ENCODE data around the gene CSF1. TPM values are rescaled to one million over a fixed set of nuclear protein-coding genes. Genes with fewer than 3 reads are reported as not detected.

The CSF1 gene
- total RNA-seq, 1 donor = 53.9 TPM

DNA sequence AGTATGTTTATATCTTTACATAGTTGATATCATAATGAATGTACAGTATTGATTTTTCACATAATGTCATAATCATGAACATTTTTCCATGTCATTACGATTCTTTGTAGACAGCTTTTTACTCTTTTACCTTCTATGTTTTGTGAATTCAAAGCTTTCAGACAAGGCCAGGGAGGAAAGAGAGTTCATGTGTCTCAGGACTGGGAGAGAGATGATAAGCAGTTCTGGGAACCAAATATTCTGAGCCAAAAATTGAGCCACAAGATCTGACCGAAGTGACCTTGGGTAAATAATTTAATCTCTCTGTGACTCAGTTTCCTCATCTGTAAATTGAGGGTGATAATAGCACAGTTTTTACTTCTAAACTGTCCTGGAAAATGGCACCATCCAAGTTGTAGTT is 31.8 kb downstream of the CSF1 start:
- Histone ChIP-seq H3K27me3 (ENCODE audit: insufficient read depth, low read length) (no peaks in the 10 kb centered on the region), H3K4me3 (ENCODE audit: insufficient read depth, low read length) (no peak overlapping the region), H3K27ac (ENCODE audit: low read depth, low read length) (no peak overlapping the region), H3K79me2 (ENCODE audit: insufficient read depth, low read length) (no peaks in the 10 kb centered on the region), H2AFZ (ENCODE audit: low read length) (no peak overlapping the region), H3K36me3 (ENCODE audit: insufficient read depth, low read length) (no peaks in the 10 kb centered on the region), H3K4me2 (ENCODE audit: insufficient read depth, low read length) (no peak overlapping the region), H3K9me3 (ENCODE audit: low read depth, low read length) (no peaks in the 10 kb centered on the region), H4K20me1 (ENCODE audit: insufficient read depth, low read length) (no peaks in the 10 kb centered on the region), H3K4me1 (ENCODE audit: insufficient read depth, low read length) (no peaks in the 10 kb centered on the region)
- DNase-seq (ENCODE audit: insufficient read length, low spot score, missing footprints) = no peak
- TF ChIP-seq, protein P1, sequence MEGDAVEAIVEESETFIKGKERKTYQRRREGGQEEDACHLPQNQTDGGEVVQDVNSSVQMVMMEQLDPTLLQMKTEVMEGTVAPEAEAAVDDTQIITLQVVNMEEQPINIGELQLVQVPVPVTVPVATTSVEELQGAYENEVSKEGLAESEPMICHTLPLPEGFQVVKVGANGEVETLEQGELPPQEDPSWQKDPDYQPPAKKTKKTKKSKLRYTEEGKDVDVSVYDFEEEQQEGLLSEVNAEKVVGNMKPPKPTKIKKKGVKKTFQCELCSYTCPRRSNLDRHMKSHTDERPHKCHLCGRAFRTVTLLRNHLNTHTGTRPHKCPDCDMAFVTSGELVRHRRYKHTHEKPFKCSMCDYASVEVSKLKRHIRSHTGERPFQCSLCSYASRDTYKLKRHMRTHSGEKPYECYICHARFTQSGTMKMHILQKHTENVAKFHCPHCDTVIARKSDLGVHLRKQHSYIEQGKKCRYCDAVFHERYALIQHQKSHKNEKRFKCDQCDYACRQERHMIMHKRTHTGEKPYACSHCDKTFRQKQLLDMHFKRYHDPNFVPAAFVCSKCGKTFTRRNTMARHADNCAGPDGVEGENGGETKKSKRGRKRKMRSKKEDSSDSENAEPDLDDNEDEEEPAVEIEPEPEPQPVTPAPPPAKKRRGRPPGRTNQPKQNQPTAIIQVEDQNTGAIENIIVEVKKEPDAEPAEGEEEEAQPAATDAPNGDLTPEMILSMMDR (IDR thresholded peaks at IDR 0.05; ENCODE audit: extremely low read depth, low read depth, low read length) = no peak

DNA sequence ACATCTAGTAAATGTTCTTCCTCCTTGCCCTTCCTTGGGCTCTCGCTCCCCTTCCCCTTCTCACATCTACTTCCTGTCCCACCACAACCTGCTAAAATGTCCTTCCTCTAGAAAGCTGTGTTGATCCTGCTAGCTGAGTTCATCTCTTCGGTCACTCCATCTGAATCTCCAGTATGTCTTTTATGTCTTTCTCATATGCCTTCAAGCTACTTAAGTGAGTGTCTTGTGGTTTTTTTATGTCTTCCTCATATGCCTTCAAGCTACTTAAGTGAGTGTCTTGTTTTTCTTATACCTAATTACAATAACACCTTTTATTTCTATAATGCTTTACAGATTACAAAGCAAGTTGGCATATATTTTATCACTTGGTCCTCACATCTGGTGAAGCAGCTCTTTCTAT is 33.9 kb downstream of the CSF1 start:
- Histone ChIP-seq H3K4me2 (ENCODE audit: insufficient read depth, low read length) (no peak overlapping the region), H3K27ac (ENCODE audit: low read depth, low read length) (no peak overlapping the region), H3K4me3 (ENCODE audit: insufficient read depth, low read length) (no peak overlapping the region), H2AFZ (ENCODE audit: low read length) (no peak overlapping the region), H3K79me2 (ENCODE audit: insufficient read depth, low read length) (no peaks in the 10 kb centered on the region), H3K9me3 (ENCODE audit: low read depth, low read length) (no peaks in the 10 kb centered on the region), H3K36me3 (ENCODE audit: insufficient read depth, low read length) (no peaks in the 10 kb centered on the region), H3K27me3 (ENCODE audit: insufficient read depth, low read length) (no peaks in the 10 kb centered on the region), H3K4me1 (ENCODE audit: insufficient read depth, low read length) (no peaks in the 10 kb centered on the region), H4K20me1 (ENCODE audit: insufficient read depth, low read length) (no peaks in the 10 kb centered on the region)
- TF ChIP-seq, protein P1 (IDR thresholded peaks at IDR 0.05; ENCODE audit: extremely low read depth, low read depth, low read length) = no peak
- no peak for DNase-seq (ENCODE audit: insufficient read length, low spot score, missing footprints)

DNA sequence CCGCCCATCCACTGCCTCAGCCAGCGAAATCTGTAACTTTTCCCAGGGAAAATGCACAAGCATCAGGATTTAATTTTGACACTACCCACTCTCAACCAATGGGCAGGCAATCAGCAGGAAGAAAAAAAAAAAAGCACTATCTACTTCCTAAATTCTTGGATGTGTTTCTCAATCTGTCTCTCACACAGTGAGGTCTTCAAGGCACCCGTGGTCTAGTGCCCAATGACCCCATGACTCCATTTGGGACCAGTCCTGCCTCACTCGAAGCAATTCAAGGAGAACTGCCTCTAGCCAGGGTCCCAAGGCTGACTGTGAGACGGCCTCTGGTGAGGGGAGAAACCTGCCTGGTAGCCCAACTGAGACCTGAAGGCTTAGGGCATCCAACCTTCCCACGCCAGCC is 35.9 kb downstream of the CSF1 start:
- Histone ChIP-seq H2AFZ (ENCODE audit: low read length) (no peak overlapping the region), H3K36me3 (ENCODE audit: insufficient read depth, low read length) (no peaks in the 10 kb centered on the region)

DNA sequence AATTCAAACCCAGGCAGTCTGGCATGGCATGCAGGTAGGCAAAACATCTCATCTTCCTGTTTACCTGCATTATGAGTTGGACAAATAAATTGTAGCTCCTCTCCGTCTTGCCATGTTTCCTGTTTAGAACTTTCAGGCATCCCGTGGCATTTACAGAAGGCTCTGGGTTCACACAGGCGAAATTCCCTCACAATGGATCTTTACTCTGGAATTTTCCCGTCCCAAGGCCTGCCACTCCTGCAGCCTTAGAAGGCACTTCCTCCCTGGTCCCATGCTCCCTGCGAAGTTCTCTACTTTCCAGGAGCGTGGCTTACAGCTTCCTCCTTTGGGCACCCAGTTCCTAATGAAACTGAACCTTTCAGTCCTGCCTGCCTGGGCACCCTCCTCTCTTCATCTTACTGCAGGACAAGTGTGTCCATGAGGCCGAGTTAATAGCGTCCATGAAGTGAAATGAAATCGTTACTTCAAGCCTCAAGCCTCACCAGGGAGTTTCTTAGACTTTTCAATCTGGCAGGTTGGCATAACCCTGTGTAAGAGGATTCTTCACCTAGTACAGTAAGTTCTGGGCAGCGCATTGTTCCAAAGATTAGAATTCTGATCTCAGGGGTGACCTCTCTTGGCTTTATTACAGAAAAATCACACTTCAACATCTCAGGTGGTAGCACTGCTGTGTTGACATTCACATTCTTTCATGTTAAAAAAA is 37.1 kb downstream of the CSF1 start:
- Histone ChIP-seq H3K9me3 (ENCODE audit: low read depth, low read length) (no peaks in the 10 kb centered on the region), H2AFZ (ENCODE audit: low read length) (peak overlapping the region; percentile 29), H3K4me1 (ENCODE audit: insufficient read depth, low read length) (no peaks in the 10 kb centered on the region), H3K4me2 (ENCODE audit: insufficient read depth, low read length) (no peak overlapping the region), H3K36me3 (ENCODE audit: insufficient read depth, low read length) (no peaks in the 10 kb centered on the region), H3K27ac (ENCODE audit: low read depth, low read length) (no peak overlapping the region), H3K4me3 (ENCODE audit: insufficient read depth, low read length) (no peak overlapping the region), H4K20me1 (ENCODE audit: insufficient read depth, low read length) (no peaks in the 10 kb centered on the region), H3K27me3 (ENCODE audit: insufficient read depth, low read length) (no peaks in the 10 kb centered on the region), H3K79me2 (ENCODE audit: insufficient read depth, low read length) (no peaks in the 10 kb centered on the region)
- TF ChIP-seq, protein P1 (IDR thresholded peaks at IDR 0.05; ENCODE audit: extremely low read depth, low read depth, low read length) = no peak
- DNase-seq (ENCODE audit: insufficient read length, low spot score, missing footprints) = no peak

More for the DNA sequence above, 35.9 kb downstream of the CSF1 start:
- TF ChIP-seq, protein P1 (IDR thresholded peaks at IDR 0.05; ENCODE audit: extremely low read depth, low read depth, low read length) = no peak
- no peaks in the 10 kb centered on the region for H3K79me2 ChIP-seq (ENCODE audit: insufficient read depth, low read length)
- no peak overlapping the region for H3K4me2 ChIP-seq (ENCODE audit: insufficient read depth, low read length)
- no peaks in the 10 kb centered on the region for H3K4me1 ChIP-seq (ENCODE audit: insufficient read depth, low read length)
- no peaks in the 10 kb centered on the region for H4K20me1 ChIP-seq (ENCODE audit: insufficient read depth, low read length)
- H3K9me3 ChIP-seq (ENCODE audit: low read depth, low read length) = no peaks in the 10 kb centered on the region
- DNase-seq (ENCODE audit: insufficient read length, low spot score, missing footprints) = no peak
- H3K27ac ChIP-seq (ENCODE audit: low read depth, low read length) = no peak overlapping the region
- no peak overlapping the region for H3K4me3 ChIP-seq (ENCODE audit: insufficient read depth, low read length)
- no peaks in the 10 kb centered on the region for H3K27me3 ChIP-seq (ENCODE audit: insufficient read depth, low read length)

Measured in osteoblast (primary cell).